Measurements from ENCODE around the gene MAP2. TPM values are rescaled to one million over a fixed set of nuclear protein-coding genes. Genes with fewer than 3 reads are reported as not detected.

Gene MAP2
- total and polyA plus RNA-seq, 10 of the 15 experiments (the other 5 are each of a cell fraction or from before 2014, with no cell fraction given), result 0.01 TPM; not detected in 9

DNA sequence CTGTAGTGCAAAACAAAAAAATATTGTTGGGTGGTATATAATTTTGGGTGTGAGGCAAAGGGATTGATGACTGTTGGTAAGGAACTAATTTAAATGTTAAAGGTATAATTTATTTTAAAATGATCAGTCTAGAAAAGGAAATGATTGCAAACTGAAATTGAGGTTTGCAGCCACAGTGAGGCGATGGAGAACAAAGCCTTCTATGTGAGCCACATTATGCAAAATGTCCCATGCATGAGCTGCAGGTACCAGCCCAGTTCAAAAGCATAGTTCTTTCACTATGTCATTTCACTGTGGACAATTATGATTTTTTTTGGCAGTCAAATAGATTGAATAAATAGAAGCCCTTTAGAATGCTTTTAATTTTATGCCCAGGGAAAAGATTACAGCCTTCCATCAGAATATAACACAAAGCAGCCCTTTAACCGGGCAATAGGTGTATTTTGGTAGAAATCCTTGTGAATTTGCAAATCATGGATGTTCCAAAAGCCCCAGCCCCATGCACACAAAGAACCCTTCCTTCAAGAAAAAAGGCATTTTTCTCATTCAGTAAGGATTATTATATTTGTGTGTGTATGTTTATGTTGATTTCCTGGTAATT, 1.7 kb downstream of the MAP2 start:
- H3K9me3 ChIP-seq (replicated peaks; ENCODE audit: control insufficient read depth, insufficient read depth, low read length), result no peaks in the 10 kb centered on the region
- no peak overlapping the region for H3K27ac ChIP-seq (ENCODE audit: control insufficient read depth, insufficient read depth)
- no peak overlapping the region for H3K4me2 ChIP-seq (ENCODE audit: control insufficient read depth, insufficient read depth)
- no peaks in the 10 kb centered on the region for H3K79me2 ChIP-seq (ENCODE audit: control insufficient read depth, insufficient read depth, low read length)
- no peak overlapping the region for H2AFZ ChIP-seq (ENCODE audit: control insufficient read depth, low read depth, low read length)
- no peaks in the 10 kb centered on the region; a peak in 2 of 4 replicates for H3K27me3 ChIP-seq (replicated peaks in 1 of 2; ENCODE audit: control insufficient read depth in 2 of 2, insufficient read depth in 2 of 2, low read length in 1 of 2)
- ChIA-PET CTCF (interaction anchor here (1.0 to 5.3 kb wide), 4 partner anchors 90 to 163 kb away, joined by 3 to 30 read pairs (median 5); no protein-coding TSS in a partner anchor), SMC1A (ENCODE audit: uncharacterized antibody, unreplicated experiment) (interaction anchor here (2.4 kb wide), 1 partner anchor 91 kb away, joined by 13 read pairs; no protein-coding TSS in a partner anchor), RAD21 (ENCODE audit: unreplicated experiment) (interaction anchor here (1.1 kb wide), 1 partner anchor 91 kb away, joined by 4 read pairs; no protein-coding TSS in a partner anchor), POLR2A (no interaction called here)
- DNase-seq (ENCODE audit: low read depth, low spot score) (no peak), ATAC-seq (peak; percentile 48), FAIRE-seq (peak; percentile 7)
- H3K9ac ChIP-seq (ENCODE audit: control insufficient read depth, insufficient read depth, low read length), result no peak overlapping the region
- H3K36me3 ChIP-seq (ENCODE audit: control insufficient read depth in 2 of 2, insufficient read depth in 2 of 2, low read length in 1 of 2), result no peaks in the 10 kb centered on the region
- WGBS (ENCODE audit: insufficient coverage, insufficient replicate concordance, low lambda C conversion rate, missing lambda C conversion rate), result 24% methylated on average over 2 of the region's 2 CpGs
- no peak overlapping the region for H3K4me3 ChIP-seq
- in situ Hi-C loops (cut with MboI) (no loop called here), intact Hi-C loops (cut with micrococcal nuclease; ENCODE audit: unreplicated experiment) (loop anchor here (2.0 to 10.0 kb wide), 3 partner anchors 91 to 1031 kb away; no protein-coding TSS in a partner anchor)
- no peaks in the 10 kb centered on the region for H4K20me1 ChIP-seq (ENCODE audit: control insufficient read depth, insufficient read depth)
- peaks cover 3% of the 10 kb centered on the region; the same call in 1 of the 2 replicates for H3K4me1 ChIP-seq (ENCODE audit: control insufficient read depth, insufficient read depth, low read length)
- no TSS peak for BruUV-seq (replicated peaks)
- TF ChIP-seq, protein P1, sequence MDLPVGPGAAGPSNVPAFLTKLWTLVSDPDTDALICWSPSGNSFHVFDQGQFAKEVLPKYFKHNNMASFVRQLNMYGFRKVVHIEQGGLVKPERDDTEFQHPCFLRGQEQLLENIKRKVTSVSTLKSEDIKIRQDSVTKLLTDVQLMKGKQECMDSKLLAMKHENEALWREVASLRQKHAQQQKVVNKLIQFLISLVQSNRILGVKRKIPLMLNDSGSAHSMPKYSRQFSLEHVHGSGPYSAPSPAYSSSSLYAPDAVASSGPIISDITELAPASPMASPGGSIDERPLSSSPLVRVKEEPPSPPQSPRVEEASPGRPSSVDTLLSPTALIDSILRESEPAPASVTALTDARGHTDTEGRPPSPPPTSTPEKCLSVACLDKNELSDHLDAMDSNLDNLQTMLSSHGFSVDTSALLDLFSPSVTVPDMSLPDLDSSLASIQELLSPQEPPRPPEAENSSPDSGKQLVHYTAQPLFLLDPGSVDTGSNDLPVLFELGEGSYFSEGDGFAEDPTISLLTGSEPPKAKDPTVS (IDR thresholded peaks at IDR 0.05; ENCODE audit: low read depth, low read length), result no peak
- TF ChIP-seq, protein P2, sequence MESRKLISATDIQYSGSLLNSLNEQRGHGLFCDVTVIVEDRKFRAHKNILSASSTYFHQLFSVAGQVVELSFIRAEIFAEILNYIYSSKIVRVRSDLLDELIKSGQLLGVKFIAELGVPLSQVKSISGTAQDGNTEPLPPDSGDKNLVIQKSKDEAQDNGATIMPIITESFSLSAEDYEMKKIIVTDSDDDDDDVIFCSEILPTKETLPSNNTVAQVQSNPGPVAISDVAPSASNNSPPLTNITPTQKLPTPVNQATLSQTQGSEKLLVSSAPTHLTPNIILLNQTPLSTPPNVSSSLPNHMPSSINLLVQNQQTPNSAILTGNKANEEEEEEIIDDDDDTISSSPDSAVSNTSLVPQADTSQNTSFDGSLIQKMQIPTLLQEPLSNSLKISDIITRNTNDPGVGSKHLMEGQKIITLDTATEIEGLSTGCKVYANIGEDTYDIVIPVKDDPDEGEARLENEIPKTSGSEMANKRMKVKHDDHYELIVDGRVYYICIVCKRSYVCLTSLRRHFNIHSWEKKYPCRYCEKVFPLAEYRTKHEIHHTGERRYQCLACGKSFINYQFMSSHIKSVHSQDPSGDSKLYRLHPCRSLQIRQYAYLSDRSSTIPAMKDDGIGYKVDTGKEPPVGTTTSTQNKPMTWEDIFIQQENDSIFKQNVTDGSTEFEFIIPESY (IDR thresholded peaks at IDR 0.05), result no peak
- no peak for TF ChIP-seq BRCA1 (IDR thresholded peaks at IDR 0.05; ENCODE audit: low read depth, low read length)
- no peak for TF ChIP-seq ZSCAN29 (IDR thresholded peaks at IDR 0.05)
- TF ChIP-seq POU2F2 (IDR thresholded peaks at IDR 0.05; ENCODE audit: borderline replicate concordance, low read depth, low read length), result peak; percentile 72; the same call in 1 of the 3 replicates
- TF ChIP-seq, protein P3, sequence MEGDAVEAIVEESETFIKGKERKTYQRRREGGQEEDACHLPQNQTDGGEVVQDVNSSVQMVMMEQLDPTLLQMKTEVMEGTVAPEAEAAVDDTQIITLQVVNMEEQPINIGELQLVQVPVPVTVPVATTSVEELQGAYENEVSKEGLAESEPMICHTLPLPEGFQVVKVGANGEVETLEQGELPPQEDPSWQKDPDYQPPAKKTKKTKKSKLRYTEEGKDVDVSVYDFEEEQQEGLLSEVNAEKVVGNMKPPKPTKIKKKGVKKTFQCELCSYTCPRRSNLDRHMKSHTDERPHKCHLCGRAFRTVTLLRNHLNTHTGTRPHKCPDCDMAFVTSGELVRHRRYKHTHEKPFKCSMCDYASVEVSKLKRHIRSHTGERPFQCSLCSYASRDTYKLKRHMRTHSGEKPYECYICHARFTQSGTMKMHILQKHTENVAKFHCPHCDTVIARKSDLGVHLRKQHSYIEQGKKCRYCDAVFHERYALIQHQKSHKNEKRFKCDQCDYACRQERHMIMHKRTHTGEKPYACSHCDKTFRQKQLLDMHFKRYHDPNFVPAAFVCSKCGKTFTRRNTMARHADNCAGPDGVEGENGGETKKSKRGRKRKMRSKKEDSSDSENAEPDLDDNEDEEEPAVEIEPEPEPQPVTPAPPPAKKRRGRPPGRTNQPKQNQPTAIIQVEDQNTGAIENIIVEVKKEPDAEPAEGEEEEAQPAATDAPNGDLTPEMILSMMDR (IDR thresholded peaks at IDR 0.05 in 2 of 3, conservative IDR thresholded peaks at IDR 0.05 in 1 of 3; ENCODE audit: control insufficient read depth in 2 of 3, extremely low read depth in 1 of 3, insufficient read depth in 1 of 3, low read depth in 3 of 3, low read length in 3 of 3), result peak; percentile 28 to 45 (median 36); a peak in 4 of 6 replicates
- TF ChIP-seq, protein P4, sequence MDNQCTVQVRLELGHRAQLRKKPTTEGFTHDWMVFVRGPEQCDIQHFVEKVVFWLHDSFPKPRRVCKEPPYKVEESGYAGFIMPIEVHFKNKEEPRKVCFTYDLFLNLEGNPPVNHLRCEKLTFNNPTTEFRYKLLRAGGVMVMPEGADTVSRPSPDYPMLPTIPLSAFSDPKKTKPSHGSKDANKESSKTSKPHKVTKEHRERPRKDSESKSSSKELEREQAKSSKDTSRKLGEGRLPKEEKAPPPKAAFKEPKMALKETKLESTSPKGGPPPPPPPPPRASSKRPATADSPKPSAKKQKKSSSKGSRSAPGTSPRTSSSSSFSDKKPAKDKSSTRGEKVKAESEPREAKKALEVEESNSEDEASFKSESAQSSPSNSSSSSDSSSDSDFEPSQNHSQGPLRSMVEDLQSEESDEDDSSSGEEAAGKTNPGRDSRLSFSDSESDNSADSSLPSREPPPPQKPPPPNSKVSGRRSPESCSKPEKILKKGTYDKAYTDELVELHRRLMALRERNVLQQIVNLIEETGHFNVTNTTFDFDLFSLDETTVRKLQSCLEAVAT (IDR thresholded peaks at IDR 0.05), result no peak
- no peak for TF ChIP-seq HDGF (IDR thresholded peaks at IDR 0.05)
- TF ChIP-seq ETV6 (conservative IDR thresholded peaks at IDR 0.05 in 1 of 2, IDR thresholded peaks at IDR 0.05 in 1 of 2; ENCODE audit: borderline replicate concordance in 1 of 2, low read depth in 1 of 2), result no peak
- TF ChIP-seq SP1 (IDR thresholded peaks at IDR 0.05; ENCODE audit: low read depth, low read length), result no peak
- TF ChIP-seq RAD21 (IDR thresholded peaks at IDR 0.05; ENCODE audit: insufficient read depth, low read depth, low read length), result peak; percentile 47

Data from GM12878 (cell line).